Embryonic facial prominence (tissue), 1 donor: ENCODE measurements around the gene SLCO2A1.

Experiments used
- DNase-seq: peaks from one replicate; pipeline ENCODE4 v3.0.0-alpha.2; 2016; ENCODE audit errors: extremely low spot score

SLCO2A1 gene

GRCh38 chr3:133949438-133949837 lies 80.3 kb downstream of the SLCO2A1 start:
- DNase-seq, result no peak

DNA sequence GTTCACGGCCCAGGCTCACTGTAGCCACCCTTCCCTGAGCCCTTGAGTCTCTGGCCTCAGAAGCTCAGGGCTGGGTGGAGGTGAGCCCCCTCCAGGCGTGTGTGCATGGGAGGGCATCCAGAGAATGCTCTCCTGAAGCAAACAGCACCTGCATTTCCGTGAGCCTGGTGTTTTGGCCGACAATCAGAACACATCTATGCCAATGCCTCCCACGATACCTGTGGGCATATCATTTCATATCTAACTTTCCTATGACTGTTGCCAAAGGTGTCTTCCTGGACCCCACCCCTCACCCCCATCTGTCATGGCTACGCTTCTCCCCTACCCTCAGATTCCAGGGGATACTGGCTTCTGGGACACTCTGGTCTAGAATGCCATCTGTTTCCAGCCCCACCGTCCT lies 80.7 kb downstream of the SLCO2A1 start:
- no peak for DNase-seq

DNA sequence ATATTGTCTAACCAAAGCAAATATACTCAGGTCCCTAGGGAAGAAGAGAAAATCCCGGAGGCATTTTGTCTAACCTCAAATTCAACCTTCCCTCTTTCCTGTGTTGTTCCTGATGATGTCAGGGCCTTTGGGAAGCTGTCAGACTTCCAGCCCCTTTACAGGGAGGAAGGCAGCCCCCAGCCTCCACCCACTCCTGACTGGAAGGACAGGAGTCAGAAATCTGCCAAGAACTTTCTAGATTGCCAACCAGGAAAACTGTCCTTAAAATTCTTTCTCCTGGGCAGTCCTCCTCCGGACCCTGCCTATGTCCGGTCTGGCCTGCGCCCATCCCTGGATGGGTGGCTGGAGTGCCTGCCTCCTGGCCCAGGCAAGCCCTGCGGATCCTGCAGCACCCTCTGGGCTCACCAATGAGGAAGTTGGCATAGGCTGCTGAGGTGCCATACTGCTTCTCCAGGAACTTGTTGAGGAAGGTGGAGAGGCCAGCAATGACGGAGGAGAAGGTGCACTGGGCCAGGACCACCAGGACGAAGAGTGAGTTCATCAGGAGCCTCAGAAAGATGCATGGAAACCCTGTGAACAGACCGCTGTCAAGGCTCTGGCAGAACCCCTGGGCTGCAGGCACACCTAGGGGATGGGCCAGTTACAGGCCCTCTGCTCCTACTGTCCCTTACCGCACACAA lies 81.5 kb downstream of the SLCO2A1 start:
- DNase-seq, result no peak

- no peak for DNase-seq
Measured at GRCh38 chr3:133945381-133946095, 84.2 kb downstream of the SLCO2A1 start.

GRCh38 chr3:133944641-133945380 lies 84.9 kb downstream of the SLCO2A1 start:
- DNase-seq, result no peak

GRCh38 chr3:133944181-133944580 lies 85.5 kb downstream of the SLCO2A1 start:
- no peak for DNase-seq

DNA sequence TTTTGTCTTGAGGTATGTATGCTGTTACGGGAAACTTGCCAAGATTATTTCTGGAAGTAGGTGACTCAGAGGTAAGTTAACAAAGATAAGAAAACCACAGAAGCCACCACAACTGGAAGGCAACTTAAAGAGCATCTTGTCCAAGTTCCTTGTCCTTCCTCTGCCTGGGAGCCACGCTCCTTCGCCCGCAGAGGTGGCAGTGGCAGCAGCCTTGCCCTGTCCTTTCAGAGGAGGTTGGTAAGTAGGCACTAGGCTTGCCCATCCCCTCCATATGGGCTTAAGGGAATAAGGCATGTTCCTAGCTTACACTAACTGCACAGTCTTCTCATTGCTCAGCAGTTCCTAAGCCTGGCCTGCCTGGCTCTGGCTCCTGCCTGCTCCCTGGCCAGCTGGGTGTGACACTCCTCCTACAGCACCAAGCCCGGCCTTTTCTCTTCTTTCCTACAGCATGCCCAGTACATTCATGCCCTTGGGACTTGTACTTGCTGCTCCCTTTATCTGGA lies 86.0 kb downstream of the SLCO2A1 start:
- DNase-seq, result no peak

- DNase-seq, result no peak
Measured at GRCh38 chr3:133943031-133943535, 86.6 kb downstream of the SLCO2A1 start.

DNA sequence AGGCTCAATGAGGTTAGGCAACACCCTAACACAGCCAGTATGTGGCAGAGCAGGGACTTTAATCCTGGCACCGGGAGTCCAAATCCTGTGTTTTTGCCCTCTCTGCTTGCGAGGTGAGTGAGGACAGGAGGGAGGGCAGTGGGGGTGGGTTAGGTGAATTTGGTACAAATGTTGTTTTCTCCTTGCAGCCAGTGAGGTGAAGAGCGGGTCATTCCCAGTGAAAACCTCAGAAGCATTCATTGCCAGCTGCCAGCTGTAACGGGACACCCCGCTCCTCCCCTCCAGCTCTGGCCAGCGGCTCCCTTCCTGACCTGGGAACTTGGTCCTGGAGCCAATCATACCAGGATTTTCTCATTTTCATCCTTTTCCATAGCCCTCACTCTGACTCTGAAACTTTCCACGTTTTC lies 88.3 kb downstream of the SLCO2A1 start:
- no peak for DNase-seq

DNA sequence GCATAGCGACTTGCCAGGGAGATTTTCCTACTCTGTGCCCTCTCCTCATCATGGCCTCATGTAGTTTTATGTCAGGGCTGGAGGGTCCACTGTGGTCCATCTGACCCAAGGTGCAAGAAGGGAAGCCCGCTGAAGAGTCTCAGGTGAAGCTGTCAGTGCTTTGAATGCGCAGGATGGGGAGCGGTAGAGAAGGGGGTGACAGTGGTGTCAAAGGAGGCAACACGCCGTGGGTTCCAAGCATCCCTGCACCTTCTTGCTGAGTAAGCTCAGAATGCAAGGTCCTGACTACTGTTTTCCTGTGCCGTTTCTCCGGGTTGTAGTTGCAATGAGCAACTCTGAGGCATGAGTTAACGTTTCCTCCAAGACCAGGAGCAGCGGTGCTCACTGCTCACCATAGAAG lies 89.2 kb downstream of the SLCO2A1 start:
- DNase-seq, result no peak

DNA sequence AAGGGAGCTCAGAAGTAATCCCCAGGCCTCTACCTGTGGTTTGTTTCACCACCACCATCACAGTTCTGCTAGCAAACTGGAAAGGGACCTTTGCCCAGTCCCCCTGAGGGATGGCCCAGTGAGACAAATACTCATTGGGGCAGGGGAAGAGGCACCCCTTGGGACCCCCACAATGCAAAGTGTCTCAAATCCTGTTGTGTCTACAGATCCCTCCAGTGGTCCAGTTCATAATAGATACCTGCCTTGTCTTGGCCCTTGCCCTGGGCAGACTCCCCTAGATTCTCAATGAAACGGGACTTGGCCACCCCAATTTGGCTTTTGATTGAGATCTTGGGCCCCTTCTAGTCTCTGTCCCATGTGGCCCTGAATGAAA lies 90.3 kb downstream of the SLCO2A1 start:
- no peak for DNase-seq

DNA sequence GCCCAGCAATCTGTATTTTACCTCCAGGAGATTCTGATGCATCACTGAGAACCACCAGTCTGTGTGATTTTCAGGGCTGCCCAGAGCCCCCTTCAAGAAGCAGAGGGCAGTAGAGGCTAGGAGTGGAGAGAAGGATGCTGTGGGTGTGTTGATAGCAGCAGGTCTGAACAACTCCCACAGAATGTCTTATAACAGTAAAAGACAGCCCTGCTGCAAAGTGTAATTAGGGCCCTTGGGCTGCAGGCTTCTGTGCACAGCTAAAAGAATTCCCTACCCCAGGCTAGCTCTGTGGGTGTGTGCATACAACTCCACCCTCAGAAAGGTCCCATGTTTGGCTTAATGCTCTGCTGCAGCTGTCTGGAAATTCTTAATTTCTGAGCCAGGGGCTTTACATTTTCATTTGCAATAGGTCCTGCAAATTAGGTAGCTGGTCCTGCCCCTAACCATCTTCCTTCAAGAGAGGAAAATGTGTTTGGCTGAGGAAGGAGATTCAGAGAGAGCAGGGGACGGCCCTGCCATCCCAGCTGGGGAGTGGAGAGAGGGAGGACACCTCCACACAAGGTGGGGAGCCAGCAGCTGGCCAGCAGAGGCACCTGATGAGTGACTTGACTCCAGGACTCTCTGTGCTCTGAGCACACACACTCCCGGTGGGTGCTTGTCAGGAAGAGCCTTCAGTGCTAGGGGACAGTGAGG lies 90.8 kb downstream of the SLCO2A1 start:
- DNase-seq, result no peak

DNA sequence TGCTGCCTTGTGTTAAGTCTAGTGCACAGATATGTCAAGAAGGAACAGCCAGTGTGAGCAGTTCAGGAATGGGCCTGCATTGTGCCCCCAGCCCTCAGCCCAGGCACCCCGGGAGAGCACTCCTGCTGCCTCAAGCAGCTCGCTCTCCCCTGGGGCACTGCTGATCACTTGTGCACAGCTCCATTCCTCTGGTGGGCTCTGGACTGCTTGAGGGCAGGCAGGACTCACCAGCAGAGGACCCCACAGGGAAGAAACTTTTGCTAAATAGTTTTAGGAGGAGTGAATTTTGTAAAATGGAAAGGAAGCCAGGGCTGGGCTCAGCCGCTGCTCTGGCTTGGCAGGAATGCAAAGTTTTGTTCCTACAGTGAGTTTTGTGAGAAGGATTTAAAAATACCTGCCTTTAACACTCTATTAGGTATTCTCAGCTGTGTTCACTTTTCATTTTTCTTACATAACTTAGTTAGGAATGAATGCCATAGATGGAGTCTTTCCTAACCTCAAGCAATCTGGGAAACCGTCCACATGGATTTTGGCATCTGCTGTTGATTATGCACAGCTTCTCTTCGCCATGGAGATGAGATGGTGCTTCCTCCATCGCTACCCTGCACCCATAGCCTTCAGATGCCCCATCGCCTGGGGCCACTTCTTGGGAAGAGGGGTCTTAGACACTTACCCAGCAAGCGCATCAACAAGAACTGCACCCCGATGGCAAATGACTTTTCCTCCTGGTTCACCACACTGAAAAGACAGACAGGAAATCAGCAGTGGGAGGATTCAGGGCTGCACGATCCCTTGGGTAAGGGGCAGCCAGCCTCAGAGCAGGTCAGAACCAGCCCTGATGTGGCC lies 91.7 kb downstream of the SLCO2A1 start:
- peak; percentile 72 for DNase-seq

- DNase-seq, result no peak
Measured at GRCh38 chr3:133937061-133937686, 92.6 kb downstream of the SLCO2A1 start.

- DNase-seq, result no peak
Measured at GRCh38 chr3:133935843-133936769, 93.6 kb downstream of the SLCO2A1 start.

- DNase-seq, result no peak
Measured at GRCh38 chr3:133934996-133935842, 94.5 kb downstream of the SLCO2A1 start.

DNA sequence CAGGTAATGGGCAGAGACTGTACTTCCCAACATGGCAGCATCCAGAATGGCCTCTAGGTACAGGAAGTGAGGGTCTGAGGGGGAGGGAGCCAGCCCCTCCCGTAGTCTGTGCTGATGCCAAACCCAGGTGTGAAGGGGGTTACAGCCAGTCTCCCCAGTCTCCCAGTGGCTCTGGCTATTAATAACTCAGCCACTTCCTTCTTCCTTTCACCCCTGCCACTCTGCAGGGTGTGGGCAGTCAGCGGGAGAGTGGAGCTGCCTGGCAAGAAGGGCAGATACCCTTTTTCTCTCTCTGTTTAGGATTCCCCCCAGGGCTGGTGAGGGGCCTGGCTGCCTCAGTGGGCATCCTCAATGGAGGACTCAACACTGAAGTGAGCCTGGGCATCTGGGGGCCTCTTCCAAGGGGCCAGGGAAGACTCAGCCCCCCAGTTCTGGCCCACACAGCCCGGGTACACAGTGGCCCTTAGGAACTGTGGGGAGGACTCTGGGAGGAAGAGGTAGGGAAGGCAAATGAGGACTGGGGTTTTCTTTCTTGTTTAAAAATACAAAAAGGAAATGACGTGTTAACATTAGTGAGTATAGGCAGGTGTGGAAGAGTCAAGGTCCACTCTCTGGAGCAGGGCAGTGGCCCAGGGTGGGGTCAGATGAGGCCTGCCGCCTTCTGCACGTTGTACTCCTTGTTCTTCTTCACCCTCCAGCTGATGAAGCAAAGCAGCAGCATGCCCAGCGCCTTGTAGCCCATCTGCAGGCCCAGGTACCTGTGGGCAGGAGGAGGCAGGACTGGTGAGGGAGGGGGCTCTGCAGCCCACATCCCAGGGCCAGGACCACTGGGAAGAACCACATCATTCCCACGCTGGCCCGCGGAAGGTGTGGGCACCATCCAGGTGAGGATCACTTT lies 95.4 kb downstream of the SLCO2A1 start:
- DNase-seq, result no peak
